ENCODE results near the gene FZD10.

GRCh38 chr12:130153803-130154202 is 8.5 kb upstream of the FZD10 start:
- TF ChIP-seq CTCF (conservative IDR thresholded peaks at IDR 0.05; ENCODE audit: low read depth in 2 of 2) (no peak), EZH2 (IDR thresholded peaks at IDR 0.05; ENCODE audit: low read depth, unreplicated experiment) (no peak), JUNB (IDR thresholded peaks at IDR 0.05; ENCODE audit: unreplicated experiment) (no peak), ETS1 (IDR thresholded peaks at IDR 0.05) (no peak)

Measured in GM23338 (cell line).